ENCODE results near the gene TINAG.
"Not testable (repeated sequence)": the region's sequence is repeated elsewhere in the genome, so short reads cannot be mapped to it uniquely, and the experiment has no call there.

Gene TINAG

GRCh38 chr6:54307439-54307910, 766 bp upstream of the TINAG start:
- no peak for DNase-seq (ENCODE audit: low read depth in 2 of 2)

- no peak for DNase-seq (ENCODE audit: low read depth in 2 of 2)
Measured at GRCh38 chr6:54308986-54309315, 710 bp downstream of the TINAG start.

GRCh38 chr6:54310377-54311152, 2.3 kb downstream of the TINAG start:
- DNase-seq (ENCODE audit: low read depth in 2 of 2) = no peak

- DNase-seq (ENCODE audit: low read depth in 2 of 2) = no peak
Measured at GRCh38 chr6:54315656-54316055, 7.4 kb downstream of the TINAG start.

GRCh38 chr6:54320871-54321270, 12.6 kb downstream of the TINAG start:
- DNase-seq (ENCODE audit: low read depth in 2 of 2) = no peak

- DNase-seq (ENCODE audit: low read depth in 2 of 2) = no peak
Measured at GRCh38 chr6:54327631-54328030, 19.4 kb downstream of the TINAG start.

- DNase-seq (ENCODE audit: low read depth in 2 of 2) = not testable (repeated sequence)
Measured at GRCh38 chr6:54331571-54331970, 23.3 kb downstream of the TINAG start.

- DNase-seq (ENCODE audit: low read depth in 2 of 2) = no peak
Measured at GRCh38 chr6:54335871-54336270, 27.6 kb downstream of the TINAG start.

GRCh38 chr6:54353975-54354374, 45.7 kb downstream of the TINAG start:
- no peak for DNase-seq (ENCODE audit: low read depth in 2 of 2)

- no peak for DNase-seq (ENCODE audit: low read depth in 2 of 2)
Measured at GRCh38 chr6:54354608-54355007, 46.4 kb downstream of the TINAG start.

GRCh38 chr6:54357141-54357540, 48.9 kb downstream of the TINAG start:
- DNase-seq (ENCODE audit: low read depth in 2 of 2) = no peak

- DNase-seq (ENCODE audit: low read depth in 2 of 2) = no peak
Measured at GRCh38 chr6:54361188-54361587, 52.9 kb downstream of the TINAG start.

GRCh38 chr6:54361734-54362133, 53.5 kb downstream of the TINAG start:
- DNase-seq (ENCODE audit: low read depth in 2 of 2) = no peak

- DNase-seq (ENCODE audit: low read depth in 2 of 2) = no peak
Measured at GRCh38 chr6:54366667-54367327, 58.6 kb downstream of the TINAG start.

- no peak for DNase-seq (ENCODE audit: low read depth in 2 of 2)
Measured at GRCh38 chr6:54377776-54378175, 69.5 kb downstream of the TINAG start.

- DNase-seq (ENCODE audit: low read depth in 2 of 2) = no peak
Measured at GRCh38 chr6:54386295-54386694, 78.1 kb downstream of the TINAG start.

- no peak for DNase-seq (ENCODE audit: low read depth in 2 of 2)
Measured at GRCh38 chr6:54390362-54390761, 82.1 kb downstream of the TINAG start.

- no peak for DNase-seq (ENCODE audit: low read depth in 2 of 2)
Measured at GRCh38 chr6:54391577-54391976, 83.3 kb downstream of the TINAG start.

- no peak for DNase-seq (ENCODE audit: low read depth in 2 of 2)
Measured at GRCh38 chr6:54403096-54403495, 94.9 kb downstream of the TINAG start.

GRCh38 chr6:54404791-54405190, 96.5 kb downstream of the TINAG start:
- DNase-seq (ENCODE audit: low read depth in 2 of 2) = no peak

GRCh38 chr6:54411767-54412166, 103.5 kb downstream of the TINAG start:
- DNase-seq (ENCODE audit: low read depth in 2 of 2) = no peak

- DNase-seq (ENCODE audit: low read depth in 2 of 2) = no peak
Measured at GRCh38 chr6:54415517-54415916, 107.3 kb downstream of the TINAG start.

- DNase-seq (ENCODE audit: low read depth in 2 of 2) = no peak
Measured at GRCh38 chr6:54419885-54420284, 111.6 kb downstream of the TINAG start.
